Activated CD8-positive, alpha-beta T cell treated with anti-CD3 and anti-CD28 coated beads for 36 hours (primary cell): ENCODE results near the gene FNDC1. TPM values are rescaled to one million over a fixed set of nuclear protein-coding genes. Genes with fewer than 3 reads are reported as not detected.

Experiments
- ATAC-seq: fragments of 200-7000 bp; cut with Tn5 transposase; one replicate; pipeline ENCODE4 v1.10.0; 2021; ENCODE audit warnings: mild to moderate bottlenecking, moderate library complexity
- CTCF ChIA-PET: fragments of 350-600 bp; sonication (Branson Sonifier 250); formaldehyde crosslinking; loops from one replicate; lab custom pipeline; 2021; ENCODE audit warnings: antibody characterized with exemption; lab: Charles Lee
- POLR2A ChIA-PET: fragments of 350-600 bp; sonication (Branson Sonifier 250); formaldehyde crosslinking; loops from one replicate; lab custom pipeline; 2021; ENCODE audit warnings: antibody characterized with exemption; lab: Charles Lee
- DNase-seq: peaks from one replicate; pipeline ENCODE4 v3.0.0-alpha.2; 2020
- H3K27ac Mint-ChIP-seq: one replicate; pipeline ENCODE4 v1.8.0; 2021; ENCODE audit warnings: mild to moderate bottlenecking, mixed read lengths
- H3K27me3 Mint-ChIP-seq: one replicate; pipeline ENCODE4 v1.8.0; 2021; ENCODE audit warnings: mixed read lengths
- H3K36me3 Mint-ChIP-seq: one replicate; pipeline ENCODE4 v1.8.0; 2021; ENCODE audit warnings: low read depth, mixed read lengths
- H3K4me1 Mint-ChIP-seq: one replicate; pipeline ENCODE4 v1.8.0; 2021; ENCODE audit warnings: low read depth, mixed read lengths
- H3K4me3 Mint-ChIP-seq: one replicate; pipeline ENCODE4 v1.8.0; 2021; ENCODE audit warnings: mild to moderate bottlenecking, moderate library complexity, mixed read lengths
- H3K9me3 Mint-ChIP-seq: one replicate; pipeline ENCODE4 v1.8.0; 2021; ENCODE audit warnings: mixed read lengths
- CTCF ChIP-seq: fragments of 200-600 bp; IDR thresholded peaks from one replicate; pipeline ENCODE4 v1.8.0; 2022; ENCODE audit warnings: antibody characterized with exemption, mild to moderate bottlenecking
- intact Hi-C: fragments of 100-400 bp; cut with micrococcal nuclease; formaldehyde crosslinking; loops from one replicate; pipeline ENCODE4 v1.10.0; 2022
- total RNA-seq, 2 experiments: library from RNA; stranded (reverse); gene quantifications; one replicate each; pipeline ENCODE4 v1.2.3, GENCODE V29; 2021

The FNDC1 gene
- total RNA-seq, 2 experiments from 2014 or later: not detected

DNA sequence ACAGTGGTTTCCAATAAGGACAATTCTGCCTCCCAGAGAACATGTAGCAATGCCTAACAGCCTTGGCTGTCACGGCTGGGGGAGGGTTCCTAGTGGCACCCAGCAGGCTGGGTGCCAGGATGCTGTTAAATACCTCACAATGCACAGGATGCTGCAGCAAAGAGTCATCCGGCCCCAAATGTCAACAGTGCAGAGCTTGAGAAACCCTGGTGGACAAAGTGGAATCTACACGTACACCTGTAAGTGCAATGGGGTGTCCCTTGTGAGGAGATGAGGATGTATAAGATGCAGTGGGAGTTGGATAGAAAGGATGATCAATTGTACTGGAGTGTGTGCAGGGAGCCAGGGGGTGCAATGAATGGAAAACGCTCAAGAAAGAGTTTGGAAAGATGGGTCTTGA lies 142.4 kb downstream of the FNDC1 start:
- H3K9me3 Mint-ChIP-seq: no peaks in the 10 kb centered on the region
- H3K36me3 Mint-ChIP-seq: no peaks in the 10 kb centered on the region
- peaks cover 3% of the 10 kb centered on the region for H3K27me3 Mint-ChIP-seq
- ATAC-seq (no peak), DNase-seq (no peak)
- intact Hi-C loops: no loop called here
- ChIA-PET POLR2A (no interaction called here), CTCF (interaction anchor here (0.8 to 1.0 kb wide), 3 partner anchors 8 to 59 kb away, joined by 3 to 4 read pairs (median 3); no protein-coding TSS in a partner anchor)
- no peak for TF ChIP-seq CTCF
- H3K27ac Mint-ChIP-seq: no peak overlapping the region
- no peak overlapping the region for H3K4me3 Mint-ChIP-seq
- no peaks in the 10 kb centered on the region for H3K4me1 Mint-ChIP-seq

DNA sequence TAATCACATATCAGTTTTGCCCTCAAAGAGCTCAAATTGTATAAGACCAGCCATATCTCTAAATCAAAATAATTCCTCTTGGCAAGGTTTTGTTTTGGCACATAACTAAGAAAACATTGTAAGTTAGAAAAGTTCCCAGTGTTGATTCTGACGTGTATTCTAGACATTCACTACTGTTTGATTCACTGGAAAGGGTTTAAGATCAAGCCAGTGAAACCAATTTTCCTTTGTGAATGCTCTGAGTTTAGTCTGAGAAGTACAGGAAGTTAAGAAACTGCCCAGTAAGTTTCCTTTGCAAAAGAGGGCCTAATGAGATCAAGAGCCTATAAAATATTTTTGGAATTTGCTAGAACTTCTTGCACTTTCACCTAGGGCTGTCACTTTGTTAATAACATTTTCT lies 143.0 kb downstream of the FNDC1 start:
- DNase-seq: no peak
- no peak overlapping the region for H3K27ac Mint-ChIP-seq
- no peaks in the 10 kb centered on the region for H3K4me1 Mint-ChIP-seq
- TF ChIP-seq CTCF: no peak
- CTCF ChIA-PET: interaction anchor here (0.8 to 1.0 kb wide), 2 partner anchors 9 to 59 kb away, joined by 3 to 4 read pairs; no protein-coding TSS in a partner anchor
- intact Hi-C loops: no loop called here
- H3K9me3 Mint-ChIP-seq: no peaks in the 10 kb centered on the region
- ATAC-seq: no peak
- H3K27me3 Mint-ChIP-seq: peaks cover 3% of the 10 kb centered on the region
- POLR2A ChIA-PET: no interaction called here
- H3K4me3 Mint-ChIP-seq: no peak overlapping the region
- H3K36me3 Mint-ChIP-seq: no peaks in the 10 kb centered on the region

DNA sequence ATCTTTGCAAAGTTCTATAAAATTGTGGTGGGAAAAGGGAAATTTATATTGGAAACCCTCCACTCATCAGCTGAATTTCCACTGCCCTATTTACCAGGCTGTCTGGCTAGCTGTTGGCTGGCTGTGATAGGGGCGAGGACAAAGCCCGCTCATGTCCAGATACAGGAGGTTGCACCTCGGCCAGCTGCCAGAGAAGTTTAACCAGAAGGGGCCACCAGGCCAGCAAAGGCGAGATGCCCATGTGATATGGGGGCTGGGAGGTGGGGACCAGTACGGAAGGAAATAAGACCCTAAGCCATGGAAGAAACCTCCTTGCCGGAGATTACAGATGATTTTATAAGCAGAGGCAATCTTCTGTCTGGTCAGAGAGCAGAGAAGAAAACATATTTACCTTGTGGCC lies 143.8 kb downstream of the FNDC1 start:
- no peaks in the 10 kb centered on the region for H3K9me3 Mint-ChIP-seq
- H3K27me3 Mint-ChIP-seq: peaks cover 5% of the 10 kb centered on the region
- TF ChIP-seq CTCF: no peak
- H3K36me3 Mint-ChIP-seq: no peaks in the 10 kb centered on the region
- H3K4me3 Mint-ChIP-seq: no peak overlapping the region
- intact Hi-C loops: no loop called here
- ChIA-PET CTCF (no interaction called here), POLR2A (interaction anchor here (0.7 kb wide), 1 partner anchor 796 kb away, joined by 3 read pairs; no protein-coding TSS in a partner anchor)
- ATAC-seq: no peak
- no peak for DNase-seq
- no peak overlapping the region for H3K27ac Mint-ChIP-seq
- no peaks in the 10 kb centered on the region for H3K4me1 Mint-ChIP-seq

- DNase-seq (no peak), ATAC-seq (no peak)
- TF ChIP-seq CTCF: no peak
- H3K27me3 Mint-ChIP-seq: peaks cover 7% of the 10 kb centered on the region
- no peak overlapping the region for H3K27ac Mint-ChIP-seq
- ChIA-PET POLR2A (no interaction called here), CTCF (interaction anchor here (1.3 kb wide), 1 partner anchor 141 kb away, joined by 4 read pairs; no protein-coding TSS in a partner anchor)
- H3K36me3 Mint-ChIP-seq: no peaks in the 10 kb centered on the region
- H3K4me1 Mint-ChIP-seq: no peaks in the 10 kb centered on the region
- intact Hi-C loops: no loop called here
- H3K9me3 Mint-ChIP-seq: no peaks in the 10 kb centered on the region
- H3K4me3 Mint-ChIP-seq: no peak overlapping the region
Observed at GRCh38 chr6:159315562-159315961, 146.4 kb downstream of the FNDC1 start.

- H3K27me3 Mint-ChIP-seq: peaks cover 10% of the 10 kb centered on the region
- no peak for TF ChIP-seq CTCF
- no peak overlapping the region for H3K27ac Mint-ChIP-seq
- POLR2A ChIA-PET: interaction anchor here (0.6 kb wide), 1 partner anchor 113 kb away, joined by 3 read pairs; no protein-coding TSS in a partner anchor
- no peak overlapping the region for H3K4me3 Mint-ChIP-seq
- ATAC-seq (no peak), DNase-seq (no peak)
- no peaks in the 10 kb centered on the region for H3K9me3 Mint-ChIP-seq
- H3K4me1 Mint-ChIP-seq: no peaks in the 10 kb centered on the region
- intact Hi-C loops: no loop called here
- H3K36me3 Mint-ChIP-seq: no peaks in the 10 kb centered on the region
- CTCF ChIA-PET: no interaction called here
Observed at GRCh38 chr6:159317430-159317829, 148.2 kb downstream of the FNDC1 start.
